HEK293T (cell line): ENCODE results near the gene XPR1.
"Not testable (repeated sequence)": the region's sequence is repeated elsewhere in the genome, so short reads cannot be mapped to it uniquely, and the experiment has no call there.

Source experiments
- CTCF ChIA-PET: fragments of 350-600 bp; formaldehyde crosslinking; extraction: SDS; loops from one replicate; lab custom pipeline; 2021; ENCODE audit warnings: antibody characterized with exemption, inconsistent platforms; lab: Yijun Ruan, JAX
- POLR2A ChIA-PET: fragments of 350-600 bp; formaldehyde crosslinking; extraction: SDS; loops from one replicate; lab custom pipeline; 2020; ENCODE audit warnings: antibody characterized with exemption, inconsistent platforms; lab: Yijun Ruan, JAX
- DNase-seq: peaks from one replicate; pipeline ENCODE4 v3.0.0; 2012; ENCODE audit warnings: mixed read lengths; ENCODE audit errors: extremely low spot score
- ARNT ChIP-seq: fragments of 450-650 bp; IDR thresholded peaks from 2 replicates; pipeline ENCODE4 v1.6.1; 2017; ENCODE audit warnings: mild to moderate bottlenecking
- BHLHE40 ChIP-seq: fragments of 450-650 bp; IDR thresholded peaks from 2 replicates; pipeline ENCODE4 v1.6.1; 2016; ENCODE audit warnings: mild to moderate bottlenecking, moderate library complexity, borderline replicate concordance
- CTBP1 ChIP-seq: fragments of 450-650 bp; IDR thresholded peaks from 2 replicates; pipeline ENCODE4 v1.6.1; 2016; ENCODE audit warnings: borderline replicate concordance
- ELF4 ChIP-seq: fragments of 450-650 bp; IDR thresholded peaks from 2 replicates; pipeline ENCODE4 v1.6.1; 2017; ENCODE audit warnings: antibody characterized with exemption
- FOXA1 ChIP-seq: fragments of 450-650 bp; IDR thresholded peaks from 2 replicates; pipeline ENCODE4 v1.6.1; 2016; ENCODE audit warnings: mild to moderate bottlenecking
- FOXK2 ChIP-seq: fragments of 450-650 bp; IDR thresholded peaks from 2 replicates; pipeline ENCODE4 v1.6.1; 2016; ENCODE audit warnings: mild to moderate bottlenecking
- FOXM1 ChIP-seq: fragments of 450-650 bp; IDR thresholded peaks from 2 replicates; pipeline ENCODE4 v1.6.1; 2017; ENCODE audit warnings: mild to moderate bottlenecking, borderline replicate concordance
- HDGF ChIP-seq: fragments of 450-650 bp; IDR thresholded peaks from 2 replicates; pipeline ENCODE4 v1.6.1; 2017; ENCODE audit warnings: antibody characterized with exemption, borderline replicate concordance
- L3MBTL2 ChIP-seq: fragments of 450-650 bp; conservative IDR thresholded peaks from 2 replicates; pipeline ENCODE4 v1.6.1; 2016; ENCODE audit warnings: mild to moderate bottlenecking
- LEF1 ChIP-seq: fragments of 450-650 bp; IDR thresholded peaks from 2 replicates; pipeline ENCODE4 v1.6.1; 2017; ENCODE audit warnings: mild to moderate bottlenecking, borderline replicate concordance
- NFRKB ChIP-seq: fragments of 450-650 bp; IDR thresholded peaks from 2 replicates; pipeline ENCODE4 v1.6.1; 2016; ENCODE audit warnings: mild to moderate bottlenecking, moderate library complexity
- SP1 ChIP-seq: fragments of 450-650 bp; IDR thresholded peaks from 2 replicates; pipeline ENCODE4 v1.6.1; 2017
- SUZ12 ChIP-seq: fragments of 450-650 bp; IDR thresholded peaks from 2 replicates; pipeline ENCODE4 v1.6.1; 2016; ENCODE audit warnings: mild to moderate bottlenecking
- TARDBP ChIP-seq: fragments of 450-650 bp; IDR thresholded peaks from 2 replicates; pipeline ENCODE4 v1.6.1; 2016
- ZNF384 ChIP-seq: fragments of 450-650 bp; IDR thresholded peaks from 2 replicates; pipeline ENCODE4 v1.6.1; 2016
- TF ChIP-seq, protein P1 (sequence below): fragments of 450-650 bp; IDR thresholded peaks from 2 replicates; pipeline ENCODE4 v1.6.1; 2016

XPR1 gene

DNA sequence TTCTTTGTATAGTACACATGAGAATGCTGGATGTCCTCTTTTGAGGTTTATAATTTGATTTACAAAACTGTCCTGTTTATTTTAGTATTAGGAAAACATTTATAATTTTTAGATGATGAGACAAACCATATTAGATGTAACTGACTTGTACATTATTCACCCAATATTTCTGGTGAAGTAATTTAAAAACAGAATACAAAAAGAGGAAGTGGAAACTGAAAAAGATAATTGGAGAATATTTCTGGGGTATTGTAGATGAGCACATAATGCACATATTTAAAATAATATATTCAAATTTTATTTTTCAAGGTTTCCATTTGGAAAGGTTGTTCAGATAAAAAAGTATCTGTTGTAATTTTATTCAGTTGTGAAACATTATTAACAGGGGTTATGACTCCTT lies 40.7 kb downstream of the XPR1 start:
- ChIA-PET POLR2A (no interaction called here), CTCF (no interaction called here)
- no peak for TF ChIP-seq BHLHE40
- no peak for TF ChIP-seq SUZ12
- TF ChIP-seq HDGF, result no peak
- no peak for TF ChIP-seq LEF1
- DNase-seq, result no peak

GRCh38 chr1:180674603-180675530 lies 43.0 kb downstream of the XPR1 start:
- TF ChIP-seq, protein P1, sequence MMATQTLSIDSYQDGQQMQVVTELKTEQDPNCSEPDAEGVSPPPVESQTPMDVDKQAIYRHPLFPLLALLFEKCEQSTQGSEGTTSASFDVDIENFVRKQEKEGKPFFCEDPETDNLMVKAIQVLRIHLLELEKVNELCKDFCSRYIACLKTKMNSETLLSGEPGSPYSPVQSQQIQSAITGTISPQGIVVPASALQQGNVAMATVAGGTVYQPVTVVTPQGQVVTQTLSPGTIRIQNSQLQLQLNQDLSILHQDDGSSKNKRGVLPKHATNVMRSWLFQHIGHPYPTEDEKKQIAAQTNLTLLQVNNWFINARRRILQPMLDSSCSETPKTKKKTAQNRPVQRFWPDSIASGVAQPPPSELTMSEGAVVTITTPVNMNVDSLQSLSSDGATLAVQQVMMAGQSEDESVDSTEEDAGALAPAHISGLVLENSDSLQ, result no peak
- TF ChIP-seq ZNF384, result no peak
- TF ChIP-seq FOXA1, result no peak
- TF ChIP-seq TARDBP, result no peak
- no peak for TF ChIP-seq L3MBTL2
- TF ChIP-seq NFRKB, result no peak
- ChIA-PET CTCF (no interaction called here), POLR2A (no interaction called here)
- no peak for DNase-seq

DNA sequence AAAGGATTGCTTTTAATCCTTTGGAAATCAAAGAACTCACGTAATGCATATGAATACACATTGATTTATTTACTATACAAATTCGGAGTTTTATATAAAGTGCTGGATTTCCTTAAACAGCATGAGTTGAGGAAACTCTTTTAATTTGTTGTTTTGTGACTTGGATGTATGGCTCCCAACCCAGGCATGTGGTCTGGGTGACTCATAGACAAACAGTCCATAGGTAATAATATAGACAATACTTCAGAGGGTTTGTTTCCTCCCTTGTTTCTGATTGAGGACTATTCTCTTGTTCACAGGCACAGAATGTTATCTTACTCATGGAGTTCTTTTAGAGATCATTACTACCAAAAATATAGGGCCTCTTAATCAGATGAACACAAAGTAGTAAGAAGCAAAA lies 43.8 kb downstream of the XPR1 start:
- CTCF ChIA-PET, result no interaction called here
- no peak for TF ChIP-seq ZNF384
- TF ChIP-seq CTBP1, result no peak
- TF ChIP-seq ARNT, result no peak
- TF ChIP-seq SUZ12, result no peak
- TF ChIP-seq FOXA1, result no peak
- TF ChIP-seq TARDBP, result no peak
- TF ChIP-seq SP1, result no peak
- TF ChIP-seq L3MBTL2, result no peak
- no peak for TF ChIP-seq ELF4
- TF ChIP-seq, protein P1, result no peak
- no peak for DNase-seq
- POLR2A ChIA-PET, result no interaction called here

DNA sequence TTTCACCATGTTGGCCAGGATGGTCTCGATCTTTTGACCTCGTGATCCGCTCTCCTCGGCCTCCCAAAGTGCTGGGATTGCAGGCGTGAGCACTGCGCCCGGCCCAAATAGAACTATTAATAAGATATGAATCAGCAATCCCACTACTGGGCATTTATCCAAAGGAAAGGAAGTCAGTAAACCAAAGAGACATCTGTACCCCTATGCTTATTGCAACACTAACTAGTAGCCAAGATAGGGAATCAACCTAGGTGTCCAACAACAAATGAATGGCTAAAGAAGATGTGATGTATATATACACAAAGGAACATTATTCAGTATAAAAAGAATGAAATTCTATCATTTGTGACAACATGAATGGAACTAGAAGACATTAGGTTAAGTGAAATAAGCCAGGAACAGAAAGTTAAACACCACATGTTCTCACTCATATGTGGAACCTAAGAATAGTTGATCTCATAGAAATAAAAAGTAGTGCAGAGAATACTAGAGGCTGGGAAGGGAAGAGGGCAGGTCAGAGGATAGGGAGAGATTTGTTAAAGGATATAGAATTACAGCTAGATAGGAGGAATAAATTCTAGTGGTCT lies 48.8 kb downstream of the XPR1 start:
- DNase-seq, result no peak
- POLR2A ChIA-PET, result interaction anchor here (0.7 kb wide), 1 partner anchor 11 kb away, joined by 3 read pairs; no protein-coding TSS in a partner anchor
- CTCF ChIA-PET, result no interaction called here
- TF ChIP-seq TARDBP (no peak), BHLHE40 (no peak), SP1 (no peak), ZNF384 (no peak), FOXK2 (no peak), CTBP1 (no peak), FOXA1 (no peak), FOXM1 (no peak), SUZ12 (no peak), ARNT (no peak)

DNA sequence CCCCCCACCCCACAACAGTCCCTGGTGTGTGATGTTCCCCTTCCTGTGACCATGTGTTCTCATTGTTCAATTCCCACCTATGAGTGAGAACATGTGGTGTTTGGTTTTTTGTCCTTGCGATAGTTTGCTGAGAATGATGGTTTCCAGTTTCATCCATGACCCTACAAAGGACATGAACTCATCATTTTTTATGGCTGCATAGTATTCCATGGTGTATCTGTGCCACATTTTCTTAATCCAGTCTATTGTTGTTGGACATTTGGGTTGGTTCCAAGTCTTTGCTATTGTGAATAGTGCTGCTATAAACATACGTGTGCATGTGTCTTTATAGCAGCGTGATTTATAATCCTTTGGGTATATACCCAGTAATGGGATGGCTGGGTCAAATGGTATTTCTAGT lies 51.3 kb downstream of the XPR1 start:
- CTCF ChIA-PET, DNase-seq, POLR2A ChIA-PET: not testable (repeated sequence)

GRCh38 chr1:180691322-180691913 lies 59.6 kb downstream of the XPR1 start:
- DNase-seq, result no peak
- ChIA-PET CTCF (no interaction called here), POLR2A (interaction anchor here (0.6 kb wide), 1 partner anchor 10 kb away, joined by 3 read pairs; no protein-coding TSS in a partner anchor)
- TF ChIP-seq SUZ12, result no peak
- no peak for TF ChIP-seq ELF4
- no peak for TF ChIP-seq FOXA1
- no peak for TF ChIP-seq NFRKB
- no peak for TF ChIP-seq CTBP1
- no peak for TF ChIP-seq ARNT
- no peak for TF ChIP-seq FOXK2
- no peak for TF ChIP-seq FOXM1
- TF ChIP-seq LEF1, result no peak
- no peak for TF ChIP-seq ZNF384

DNA sequence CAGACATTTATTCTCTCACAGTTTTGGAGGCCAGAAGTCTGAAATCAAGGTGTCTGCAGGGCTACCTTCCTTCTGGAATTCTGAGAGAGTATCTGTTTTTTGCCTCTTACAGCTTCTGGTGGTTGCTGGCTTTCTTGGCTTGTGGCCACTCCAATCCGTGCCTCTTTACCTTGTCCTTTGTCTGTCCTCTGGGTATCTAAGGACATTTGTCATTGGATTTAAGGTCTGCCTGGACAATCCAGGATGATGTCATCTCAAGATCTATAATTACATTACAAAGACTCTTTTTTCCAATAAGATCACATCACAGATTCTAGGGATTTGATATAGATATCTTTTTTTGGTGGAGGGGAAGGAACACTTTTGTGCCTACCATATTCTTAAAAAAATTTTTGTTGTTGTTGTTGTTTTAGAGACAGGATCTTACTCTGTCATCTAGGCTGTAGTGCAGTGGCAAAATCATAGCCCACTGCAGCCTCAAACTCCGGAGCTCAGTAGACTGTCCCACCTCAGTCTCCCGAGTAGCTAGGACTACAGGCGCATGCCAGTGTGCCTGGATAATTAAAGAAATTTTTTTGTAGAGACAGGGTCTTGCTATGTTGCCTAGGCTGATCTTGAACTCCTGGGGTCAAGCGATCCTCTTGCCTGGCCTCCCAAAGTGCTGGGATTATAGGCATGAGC lies 61.9 kb downstream of the XPR1 start:
- TF ChIP-seq BHLHE40 (no peak), LEF1 (no peak), HDGF (no peak), NFRKB (no peak)
- ChIA-PET CTCF (no interaction called here), POLR2A (no interaction called here)
- DNase-seq, result no peak
